ENCODE data around the gene OGFR. TPM values are rescaled to one million over a fixed set of nuclear protein-coding genes. Genes with fewer than 3 reads are reported as not detected.

Gene OGFR
- total and polyA plus RNA-seq, 7 donors = 11.6 to 21.6 (median 19.2) TPM

DNA sequence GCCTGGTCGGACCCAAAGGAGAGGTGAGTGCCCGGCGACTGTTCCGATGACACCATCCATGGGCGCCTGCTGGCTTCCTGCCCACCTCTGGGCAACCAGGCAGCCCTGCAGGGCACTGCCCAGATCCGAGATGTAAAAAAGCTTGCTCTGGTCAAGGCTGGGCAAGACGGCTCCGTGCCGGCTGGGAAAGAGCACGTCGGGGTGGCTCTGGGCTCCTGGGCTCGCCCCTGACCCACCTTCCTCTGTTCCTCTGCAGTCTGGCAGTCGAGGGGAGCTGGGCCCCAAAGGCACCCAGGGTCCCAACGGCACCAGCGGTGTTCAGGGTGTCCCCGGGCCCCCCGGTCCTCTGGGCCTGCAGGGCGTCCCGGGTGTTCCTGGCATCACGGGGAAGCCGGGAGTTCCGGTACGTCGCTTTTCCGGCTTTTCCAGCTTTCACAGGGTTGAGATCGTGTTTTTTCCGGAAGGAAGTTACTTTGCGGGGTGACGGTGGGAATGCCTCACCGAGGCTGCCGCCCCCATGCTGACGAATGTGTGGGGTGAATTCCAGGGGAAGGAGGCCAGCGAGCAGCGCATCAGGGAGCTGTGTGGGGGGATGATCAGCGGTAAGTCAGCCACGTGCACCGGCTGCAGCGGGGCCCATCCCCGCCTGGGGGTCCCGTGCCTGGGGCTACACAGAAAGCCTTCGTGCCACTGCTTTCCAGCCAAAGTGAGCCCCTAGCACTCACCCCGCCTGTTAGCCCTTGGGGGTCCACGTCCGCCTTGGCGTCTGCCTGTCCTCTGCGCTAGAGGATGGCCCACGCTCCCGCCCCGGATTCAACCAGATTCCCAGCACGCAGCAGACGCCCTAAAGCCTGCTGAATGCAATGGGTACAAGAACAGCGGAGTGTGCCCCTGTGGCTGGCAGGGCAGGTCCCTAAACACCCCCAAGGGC is 31.6 kb downstream of the OGFR start:
- Histone ChIP-seq H3K27ac (no peak overlapping the region), H3K27me3 (ENCODE audit: insufficient read depth in 3 of 3, low read length in 2 of 3) (peaks cover 0 to 39% (median 7%) of the 10 kb centered on the region in 3 donors), H3K36me3 (ENCODE audit: insufficient read depth in 1 of 2, low read depth in 1 of 2) (peaks cover 0 to 5% of the 10 kb centered on the region in 2 donors), H3K4me1 (no peaks in the 10 kb centered on the region), H3K4me3 (peak overlapping the region; percentile 15), H3K9me3 (no peaks in the 10 kb centered on the region)
- intact Hi-C loops (cut with DNase I) = no loop called here
- WGBS, 3 donors = 65 to 67% (median 66%) methylated on average over 50 to 52 of the region's 52 CpGs
- ATAC-seq = no peak
- peak in 1 of 2 donors; percentile 56 for DNase-seq
- TF ChIP-seq, protein P1, sequence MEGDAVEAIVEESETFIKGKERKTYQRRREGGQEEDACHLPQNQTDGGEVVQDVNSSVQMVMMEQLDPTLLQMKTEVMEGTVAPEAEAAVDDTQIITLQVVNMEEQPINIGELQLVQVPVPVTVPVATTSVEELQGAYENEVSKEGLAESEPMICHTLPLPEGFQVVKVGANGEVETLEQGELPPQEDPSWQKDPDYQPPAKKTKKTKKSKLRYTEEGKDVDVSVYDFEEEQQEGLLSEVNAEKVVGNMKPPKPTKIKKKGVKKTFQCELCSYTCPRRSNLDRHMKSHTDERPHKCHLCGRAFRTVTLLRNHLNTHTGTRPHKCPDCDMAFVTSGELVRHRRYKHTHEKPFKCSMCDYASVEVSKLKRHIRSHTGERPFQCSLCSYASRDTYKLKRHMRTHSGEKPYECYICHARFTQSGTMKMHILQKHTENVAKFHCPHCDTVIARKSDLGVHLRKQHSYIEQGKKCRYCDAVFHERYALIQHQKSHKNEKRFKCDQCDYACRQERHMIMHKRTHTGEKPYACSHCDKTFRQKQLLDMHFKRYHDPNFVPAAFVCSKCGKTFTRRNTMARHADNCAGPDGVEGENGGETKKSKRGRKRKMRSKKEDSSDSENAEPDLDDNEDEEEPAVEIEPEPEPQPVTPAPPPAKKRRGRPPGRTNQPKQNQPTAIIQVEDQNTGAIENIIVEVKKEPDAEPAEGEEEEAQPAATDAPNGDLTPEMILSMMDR (IDR thresholded peaks at IDR 0.05) = no peak

- WGBS, 3 donors = 84 to 89% (median 88%) methylated on average over 19 of the region's 19 CpGs
- peaks cover 0 to 6% of the 10 kb centered on the region in 2 donors for H3K36me3 ChIP-seq (ENCODE audit: insufficient read depth in 1 of 2, low read depth in 1 of 2)
- DNase-seq (no peak), ATAC-seq (no peak)
- H3K27me3 ChIP-seq (ENCODE audit: insufficient read depth in 3 of 3, low read length in 2 of 3) = peaks cover 0 to 37% (median 6%) of the 10 kb centered on the region in 3 donors
- no peak overlapping the region for H3K4me3 ChIP-seq
- TF ChIP-seq, protein P1 (IDR thresholded peaks at IDR 0.05) = no peak
- intact Hi-C loops (cut with DNase I) = no loop called here
- no peak overlapping the region for H3K27ac ChIP-seq
- H3K4me1 ChIP-seq = no peaks in the 10 kb centered on the region
- H3K9me3 ChIP-seq = no peaks in the 10 kb centered on the region
Observed at GRCh38 chr20:62836967-62837490, 32.4 kb downstream of the OGFR start.

DNA sequence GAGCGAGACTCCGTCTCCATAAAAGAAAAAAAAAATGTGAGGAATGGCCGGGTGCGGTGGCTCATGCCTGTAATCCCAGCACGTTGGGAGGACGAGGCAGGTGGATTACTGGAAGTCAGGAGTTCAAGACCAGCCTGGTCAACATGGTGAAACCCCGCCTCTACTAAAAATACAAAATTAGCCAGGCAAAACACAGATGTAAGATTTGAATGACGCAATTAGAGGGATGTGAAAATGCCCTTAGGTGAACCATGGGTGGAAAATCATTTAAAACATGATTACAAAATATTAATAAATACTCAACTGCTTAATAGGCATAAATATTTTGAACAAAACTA is 33.1 kb downstream of the OGFR start:
- Histone ChIP-seq H3K9me3 (no peaks in the 10 kb centered on the region), H3K4me3 (no peak overlapping the region), H3K27me3 (ENCODE audit: insufficient read depth in 3 of 3, low read length in 2 of 3) (peaks cover 0 to 33% (median 6%) of the 10 kb centered on the region in 3 donors), H3K36me3 (ENCODE audit: insufficient read depth in 1 of 2, low read depth in 1 of 2) (peaks cover 0 to 6% of the 10 kb centered on the region in 2 donors), H3K4me1 (no peaks in the 10 kb centered on the region), H3K27ac (no peak overlapping the region)
- ATAC-seq = no peak
- no peak for DNase-seq
- TF ChIP-seq, protein P1 (IDR thresholded peaks at IDR 0.05) = no peak
- WGBS, 3 donors = 80 to 82% (median 81%) methylated on average over 8 of the region's 8 CpGs
- intact Hi-C loops (cut with DNase I) = no loop called here

GRCh38 chr20:62838128-62838891 is 33.7 kb downstream of the OGFR start:
- TF ChIP-seq, protein P1 (IDR thresholded peaks at IDR 0.05) = no peak

More at GRCh38 chr20:62838128-62838891, 33.7 kb downstream of the OGFR start:
- DNase-seq = peak in 1 of 2 donors; percentile 50
- WGBS, 3 donors = 67 to 75% (median 71%) methylated on average over 27 of the region's 27 CpGs
- H3K27ac ChIP-seq = no peak overlapping the region
- H3K27me3 ChIP-seq (ENCODE audit: insufficient read depth in 3 of 3, low read length in 2 of 3) = peaks cover 0 to 28% (median 3%) of the 10 kb centered on the region in 3 donors
- H3K4me3 ChIP-seq = no peak overlapping the region
- ATAC-seq = no peak
- H3K36me3 ChIP-seq (ENCODE audit: insufficient read depth in 1 of 2, low read depth in 1 of 2) = peaks cover 0 to 6% of the 10 kb centered on the region in 2 donors
- H3K4me1 ChIP-seq = no peaks in the 10 kb centered on the region
- intact Hi-C loops (cut with DNase I) = no loop called here
- no peaks in the 10 kb centered on the region for H3K9me3 ChIP-seq
